B cell (primary cell): ENCODE results near the gene AUTS2.

Experiments
- EZH2 ChIP-seq: IDR thresholded peaks from 2 replicates; pipeline ENCODE4 v1.6.1; 2012; ENCODE audit warnings: borderline replicate concordance, low read depth, mild to moderate bottlenecking, moderate library complexity, low read length; ENCODE audit not compliant: insufficient read depth, poor library complexity, severe bottlenecking
- TF ChIP-seq, protein P1 (sequence below): fragments of 200-600 bp; IDR thresholded peaks from one replicate; pipeline ENCODE4 v1.8.0; 2022; ENCODE audit warnings: antibody characterized with exemption, mild to moderate bottlenecking

- TF ChIP-seq, protein P1, sequence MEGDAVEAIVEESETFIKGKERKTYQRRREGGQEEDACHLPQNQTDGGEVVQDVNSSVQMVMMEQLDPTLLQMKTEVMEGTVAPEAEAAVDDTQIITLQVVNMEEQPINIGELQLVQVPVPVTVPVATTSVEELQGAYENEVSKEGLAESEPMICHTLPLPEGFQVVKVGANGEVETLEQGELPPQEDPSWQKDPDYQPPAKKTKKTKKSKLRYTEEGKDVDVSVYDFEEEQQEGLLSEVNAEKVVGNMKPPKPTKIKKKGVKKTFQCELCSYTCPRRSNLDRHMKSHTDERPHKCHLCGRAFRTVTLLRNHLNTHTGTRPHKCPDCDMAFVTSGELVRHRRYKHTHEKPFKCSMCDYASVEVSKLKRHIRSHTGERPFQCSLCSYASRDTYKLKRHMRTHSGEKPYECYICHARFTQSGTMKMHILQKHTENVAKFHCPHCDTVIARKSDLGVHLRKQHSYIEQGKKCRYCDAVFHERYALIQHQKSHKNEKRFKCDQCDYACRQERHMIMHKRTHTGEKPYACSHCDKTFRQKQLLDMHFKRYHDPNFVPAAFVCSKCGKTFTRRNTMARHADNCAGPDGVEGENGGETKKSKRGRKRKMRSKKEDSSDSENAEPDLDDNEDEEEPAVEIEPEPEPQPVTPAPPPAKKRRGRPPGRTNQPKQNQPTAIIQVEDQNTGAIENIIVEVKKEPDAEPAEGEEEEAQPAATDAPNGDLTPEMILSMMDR: no peak
- no peak for TF ChIP-seq EZH2
These were observed 788.9 kb downstream of the AUTS2 start for GRCh38 chr7:70387217-70387616.
